NOMO-1 treated with dmso at 0.1 percent for 144 hours (cell line): ENCODE measurements around the gene SMTN.
"Not testable (repeated sequence)": the region's sequence is repeated elsewhere in the genome, so short reads cannot be mapped to it uniquely, and the experiment has no call there.

ENCODE experiments used
- DNase-seq: peaks from one replicate; lab custom pipeline; 2025; ENCODE audit not compliant: unreplicated experiment; lab: John Stamatoyannopoulos, UW

The SMTN gene

DNA sequence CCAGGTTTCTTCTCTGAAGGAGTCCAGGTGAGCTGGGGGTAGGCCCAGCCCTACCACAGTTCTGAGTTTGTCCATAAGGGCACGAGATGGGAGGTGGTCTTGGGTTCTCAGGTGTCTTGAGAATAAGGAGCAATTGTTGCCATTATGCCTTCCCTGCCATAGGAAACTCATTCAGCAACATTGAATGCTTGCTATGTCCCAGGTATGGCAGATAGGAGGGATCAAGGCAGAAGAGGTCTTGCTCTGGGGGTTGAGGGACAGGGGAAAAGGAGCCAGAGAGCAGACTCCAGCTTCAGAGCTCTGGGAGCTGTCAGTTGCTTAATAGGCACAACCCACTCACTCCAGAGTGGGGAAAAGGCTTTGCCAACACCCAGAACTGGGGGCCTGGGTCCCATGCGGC, 22.0 kb downstream of the SMTN start:
- DNase-seq = no peak

DNA sequence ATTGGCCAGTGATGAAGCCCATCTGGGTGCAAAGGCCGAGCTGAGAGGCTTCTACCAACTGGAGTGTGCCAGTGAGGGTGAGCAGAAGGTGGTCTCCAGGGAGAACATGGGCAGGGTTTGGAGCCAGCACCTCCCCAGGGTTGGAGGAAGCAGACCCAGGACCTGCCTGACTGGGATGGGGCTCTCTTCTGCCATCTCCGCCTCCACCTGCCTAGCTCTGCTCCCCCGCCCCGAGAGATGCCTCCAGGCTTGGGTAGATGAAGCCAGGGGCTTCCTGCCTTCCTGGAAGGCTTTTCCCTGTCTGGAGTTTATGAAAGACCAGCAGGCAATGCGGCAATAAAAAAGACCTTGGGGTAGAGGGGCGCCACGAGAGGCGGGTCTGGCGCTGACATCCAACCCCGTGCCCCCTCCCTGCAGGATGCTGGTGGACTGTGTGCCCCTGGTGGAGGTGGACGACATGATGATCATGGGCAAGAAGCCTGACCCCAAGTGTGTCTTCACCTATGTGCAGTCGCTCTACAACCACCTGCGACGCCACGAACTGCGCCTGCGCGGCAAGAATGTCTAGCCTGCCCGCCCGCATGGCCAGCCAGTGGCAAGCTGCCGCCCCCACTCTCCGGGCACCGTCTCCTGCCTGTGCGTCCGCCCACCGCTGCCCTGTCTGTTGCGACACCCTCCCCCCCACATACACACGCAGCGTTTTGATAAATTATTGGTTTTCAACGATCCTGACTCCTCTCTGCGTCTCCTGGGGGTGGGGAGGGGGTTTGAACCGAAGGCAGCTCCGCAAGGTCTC, 23.0 kb downstream of the SMTN start:
- DNase-seq = no peak

DNA sequence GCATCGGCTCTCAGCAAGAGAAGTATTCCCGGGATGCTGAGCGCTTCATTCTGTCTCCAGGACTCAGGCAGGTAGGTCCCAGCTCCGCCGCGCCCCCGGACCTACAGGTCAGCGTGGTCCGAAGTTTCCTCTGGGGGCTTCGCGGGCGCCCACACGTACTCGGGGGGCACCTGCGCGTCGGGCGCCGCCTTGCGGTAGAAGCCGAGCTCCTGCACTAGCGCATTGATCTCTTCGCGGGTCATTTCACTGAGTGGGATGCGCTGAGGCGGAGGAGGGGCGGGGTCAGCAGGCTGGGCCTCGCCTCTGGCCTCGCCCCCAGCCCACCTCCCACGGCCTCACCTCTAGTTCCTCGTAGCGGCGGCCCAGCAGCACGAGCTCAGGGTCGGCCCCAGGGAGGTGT, 23.8 kb downstream of the SMTN start:
- no peak for DNase-seq

DNA sequence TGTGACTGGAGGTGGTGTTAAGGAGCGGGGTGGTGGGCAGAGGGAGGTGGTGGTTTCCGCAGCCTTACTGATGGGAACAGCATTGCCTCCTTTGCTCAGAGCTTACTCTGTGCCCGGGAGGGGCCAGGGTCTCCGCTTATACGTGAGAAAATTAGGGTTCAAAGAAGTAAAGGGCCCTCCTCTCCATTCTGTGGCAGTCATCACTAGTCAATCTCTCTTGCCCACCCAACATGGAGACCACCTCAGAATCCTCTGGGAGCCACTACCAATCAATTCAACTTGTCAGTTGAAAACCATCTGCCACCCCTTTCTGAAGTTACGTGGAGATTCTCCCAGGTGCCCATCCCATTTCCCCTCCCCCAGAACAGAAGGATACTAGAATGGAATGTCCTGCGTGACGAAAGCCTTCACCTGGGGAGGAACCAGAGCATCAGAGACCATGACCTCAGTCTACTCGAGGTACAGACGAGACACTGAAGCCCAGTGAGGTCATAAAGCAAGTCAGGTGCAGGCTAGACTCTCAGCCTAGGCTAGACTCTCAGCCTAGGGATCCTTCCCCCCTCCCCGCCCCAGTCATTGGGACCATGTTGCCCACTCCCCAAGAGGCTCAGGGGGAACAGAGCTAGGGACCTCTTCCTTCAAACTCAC, 24.3 kb downstream of the SMTN start:
- no peak for DNase-seq

DNA sequence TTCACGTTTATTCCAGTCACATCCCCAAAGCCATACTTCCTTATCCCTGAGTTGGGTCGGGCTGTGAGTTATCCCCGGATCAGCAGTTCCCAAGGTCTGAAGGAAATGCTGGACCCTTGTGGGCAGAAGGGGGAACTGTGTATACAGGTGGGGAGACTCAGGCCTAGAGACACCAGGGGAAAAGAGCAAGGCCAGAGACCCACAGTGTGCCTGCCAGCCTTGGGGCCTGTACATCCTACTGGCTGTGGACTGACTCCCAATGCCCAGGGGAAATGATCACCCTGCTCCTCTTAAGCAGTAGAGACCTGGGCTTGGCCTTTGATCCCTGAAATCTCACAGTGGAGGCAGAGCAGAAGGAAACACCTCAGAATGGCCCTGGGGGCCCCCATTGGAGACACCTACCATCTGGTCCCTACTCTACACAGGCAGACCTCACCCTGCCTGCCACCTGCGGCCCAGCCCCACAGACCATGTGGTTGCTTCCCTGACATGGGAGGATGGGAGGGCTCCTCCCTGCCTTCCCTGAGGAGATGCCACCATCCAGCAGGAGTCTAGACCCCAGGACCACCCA, 25.0 kb downstream of the SMTN start:
- DNase-seq = no peak

DNA sequence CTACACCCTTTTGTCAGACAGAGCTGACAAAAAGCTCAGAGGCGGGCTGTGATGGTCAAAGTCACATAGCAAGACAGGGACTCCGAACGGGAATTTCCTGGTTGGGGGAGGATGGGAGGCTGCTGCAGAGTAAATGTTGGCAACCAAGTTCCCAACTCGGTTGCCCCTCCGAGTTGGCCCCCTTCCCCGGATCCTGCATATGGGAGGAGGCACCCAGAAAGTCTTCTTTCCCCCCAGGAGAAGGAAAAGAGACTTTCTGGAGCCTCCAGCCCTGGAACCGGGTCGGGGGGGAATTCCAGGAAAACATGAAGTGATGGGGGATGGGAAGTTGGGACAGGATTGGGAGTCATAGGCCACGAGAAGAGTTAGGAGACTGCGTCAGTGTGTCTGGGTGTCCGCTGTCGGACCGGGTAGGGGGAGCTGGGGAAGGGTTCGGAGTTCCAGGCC, 25.6 kb downstream of the SMTN start:
- DNase-seq = no peak

DNA sequence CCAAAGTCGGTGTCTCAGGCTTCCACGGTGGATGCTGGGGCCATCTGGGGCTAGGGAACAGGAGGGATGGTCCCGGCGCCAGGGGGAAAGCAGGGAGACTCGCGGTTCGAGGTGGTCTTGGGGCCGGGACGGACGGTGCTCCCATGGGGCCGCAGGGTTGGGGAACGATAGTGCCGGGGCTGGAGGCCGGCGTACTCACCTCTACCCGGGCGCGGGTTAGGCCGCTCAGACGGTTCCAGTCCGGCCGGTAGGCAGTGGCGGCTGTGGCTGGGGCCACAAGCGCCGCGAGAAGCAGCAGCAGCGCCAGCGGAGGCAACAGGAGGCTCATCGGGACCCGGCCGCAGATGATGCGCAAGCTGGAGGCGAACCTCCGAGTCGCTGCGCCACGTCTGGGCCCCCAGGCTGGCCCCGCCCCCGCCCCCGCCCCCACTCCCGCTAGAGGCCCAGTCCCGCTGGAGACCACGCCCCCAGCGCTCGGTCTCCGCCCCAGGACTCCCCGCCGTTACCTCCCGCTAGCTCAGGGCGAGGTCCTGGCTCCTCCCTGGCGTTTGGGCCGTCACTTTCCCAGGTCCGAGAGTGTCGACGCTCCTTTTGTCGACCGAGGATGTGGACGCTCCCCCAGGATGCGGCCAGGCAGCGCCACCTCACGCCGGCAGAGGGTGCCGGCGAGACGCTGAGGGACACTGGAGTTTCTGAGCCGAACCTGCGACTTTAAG, 26.2 kb downstream of the SMTN start, which contains the start of gene SELENOM:
TSS of gene SELENOM (minus strand) at position 391 of the 716 bp plus-strand sequence. CDS start at position 328, 63 bp downstream.
- peak; percentile 94 for DNase-seq

DNA sequence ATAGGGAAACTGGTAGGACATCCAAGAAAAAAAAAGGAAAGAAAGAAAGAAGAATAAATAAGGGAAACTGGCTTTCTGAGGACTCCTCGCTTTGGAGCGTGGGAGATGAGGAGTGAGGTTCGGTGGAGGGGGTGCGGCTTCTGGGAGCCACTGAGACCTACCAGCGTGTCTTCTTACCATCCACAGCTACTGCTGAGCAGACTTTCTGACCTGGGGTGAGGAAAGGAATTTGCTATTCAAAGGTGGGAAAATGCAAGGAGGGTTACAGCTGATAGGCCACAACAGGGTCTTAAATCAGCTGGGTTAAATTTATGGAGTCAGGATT, 26.7 kb downstream of the SMTN start:
- no peak for DNase-seq

DNA sequence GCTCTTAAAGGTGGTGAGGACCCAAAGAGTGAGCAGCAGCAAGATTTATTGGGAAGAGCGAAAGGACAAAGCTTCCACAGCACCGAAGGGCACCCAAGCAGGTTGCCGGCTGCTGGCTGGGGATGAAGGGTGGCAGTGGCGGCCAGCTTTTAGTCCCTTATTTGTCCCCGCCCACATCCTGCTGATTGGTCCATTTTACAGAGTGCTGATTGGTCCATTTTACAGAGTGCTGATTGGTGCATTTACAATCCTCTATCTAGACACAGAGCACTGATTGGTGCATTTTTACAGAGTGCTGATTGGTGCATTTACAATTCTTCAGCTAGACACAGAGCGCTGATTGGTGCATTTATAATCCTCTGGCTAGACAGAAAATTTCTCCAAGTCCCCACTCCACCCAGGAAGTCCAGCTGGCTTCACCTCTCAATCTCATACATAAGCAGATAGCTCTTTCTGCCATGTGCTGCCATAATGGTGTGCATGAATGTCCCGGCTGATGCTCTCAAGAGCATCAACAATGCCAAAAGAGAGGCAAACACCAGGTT, 31.5 kb downstream of the SMTN start:
- not testable (repeated sequence) for DNase-seq

DNA sequence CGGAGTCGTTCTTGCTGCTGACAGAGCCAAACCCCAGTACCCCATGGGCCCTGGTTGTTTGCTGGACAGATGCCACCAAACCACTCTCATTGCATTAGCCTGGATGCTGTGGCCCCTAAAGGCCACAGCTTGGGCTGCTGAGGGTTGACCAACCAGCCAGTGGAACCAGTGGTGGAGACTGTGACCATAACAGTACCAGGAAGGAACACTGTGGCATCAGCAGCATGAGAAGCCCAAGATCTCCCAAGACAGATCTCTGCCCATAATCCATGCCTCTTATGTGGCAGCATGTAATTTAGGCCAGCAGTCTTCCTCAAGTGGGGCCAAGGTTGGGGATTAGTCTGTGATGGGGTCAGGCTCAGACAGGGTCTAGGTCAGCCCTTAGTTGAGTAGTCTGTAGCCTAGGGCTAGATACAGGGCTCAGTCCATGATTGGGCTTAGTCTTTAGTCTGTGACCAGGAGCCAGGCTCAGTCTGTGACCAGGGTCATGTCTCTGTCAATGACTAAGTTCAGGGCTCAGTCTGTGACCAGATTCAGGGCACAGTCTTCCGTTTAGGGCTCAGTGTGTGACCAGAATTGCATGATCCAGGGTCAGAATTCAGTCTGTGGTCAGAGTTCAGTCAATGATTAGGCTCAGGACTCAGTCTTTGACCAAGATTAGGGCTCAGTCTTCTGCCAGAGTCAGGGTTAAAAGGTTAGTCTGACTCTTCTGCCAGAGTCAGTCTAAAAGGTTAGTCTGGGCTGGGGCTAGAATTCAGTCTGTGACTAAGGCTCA, 37.1 kb downstream of the SMTN start:
- no peak for DNase-seq

DNA sequence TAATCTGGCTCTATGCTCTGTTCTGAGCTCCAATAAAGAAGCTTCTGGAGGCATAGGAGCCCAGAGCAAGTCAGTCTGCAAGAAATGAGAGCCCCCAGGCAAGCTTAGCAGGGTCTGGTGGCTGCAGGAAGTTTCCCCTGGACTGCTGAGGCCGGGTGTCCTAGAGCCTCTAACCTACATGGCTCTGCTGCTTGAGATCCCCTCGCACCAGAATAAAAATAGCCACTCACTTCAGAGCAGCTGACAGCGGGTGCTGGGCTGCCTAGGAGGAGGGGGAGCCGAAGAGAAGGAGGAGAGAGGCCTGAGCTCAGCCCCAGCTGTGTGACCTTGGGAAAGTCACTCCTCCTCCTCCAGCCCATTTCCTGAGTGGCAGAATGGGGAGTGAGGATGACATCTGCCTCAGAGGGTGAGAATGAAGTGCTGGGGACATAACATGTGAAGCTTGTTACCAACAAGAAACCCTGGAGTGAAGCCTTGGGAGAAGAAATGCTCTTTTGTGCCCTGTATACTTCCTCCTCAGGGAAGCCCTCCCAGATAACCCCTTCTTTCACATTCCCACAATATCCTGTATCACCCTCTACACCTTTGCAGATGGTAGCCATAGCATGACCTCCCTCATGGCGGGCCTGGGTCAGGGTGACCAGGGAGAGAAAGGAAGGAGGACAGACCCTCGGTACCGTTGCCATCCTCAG, 38.1 kb downstream of the SMTN start:
- DNase-seq = no peak

DNA sequence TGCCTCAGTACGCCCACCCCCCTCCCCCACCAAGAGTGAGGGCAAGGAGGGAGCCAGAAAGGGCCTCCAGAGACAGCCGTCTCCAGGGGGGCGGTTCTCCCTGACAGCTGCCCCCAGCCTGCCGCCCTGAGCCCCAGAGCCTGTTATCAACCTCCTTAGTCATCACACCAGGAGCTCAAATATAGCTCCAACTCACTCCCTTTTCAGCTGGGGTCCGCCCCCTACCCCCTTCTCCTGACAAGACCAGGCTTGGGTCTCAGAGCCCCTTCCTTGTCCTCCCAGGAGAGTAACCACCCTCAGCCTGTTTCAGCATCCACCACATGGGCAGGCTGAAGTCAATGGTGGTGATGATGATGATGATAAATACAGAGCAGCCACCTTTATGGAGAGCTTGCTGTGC, 39.1 kb downstream of the SMTN start:
- no peak for DNase-seq

DNA sequence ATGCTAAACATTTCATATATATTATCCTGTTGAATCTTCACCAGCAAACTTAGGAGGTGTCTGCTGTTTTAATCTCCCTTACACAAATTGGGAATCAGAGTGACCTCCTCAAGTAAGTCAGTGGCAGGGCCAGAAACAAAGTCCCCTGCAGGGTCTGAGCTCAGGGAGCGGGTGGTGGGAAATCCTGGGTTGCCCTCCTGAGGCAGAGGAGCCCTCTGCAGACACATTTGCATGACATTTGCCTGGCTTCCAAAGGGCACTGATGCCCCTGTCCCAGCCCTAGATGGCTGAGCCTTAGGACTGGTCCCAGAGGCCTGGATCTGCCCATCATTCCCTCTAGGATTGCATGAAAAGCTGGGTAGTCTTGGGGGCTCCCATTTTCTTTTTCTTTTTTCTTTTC, 39.5 kb downstream of the SMTN start:
- DNase-seq = no peak

DNA sequence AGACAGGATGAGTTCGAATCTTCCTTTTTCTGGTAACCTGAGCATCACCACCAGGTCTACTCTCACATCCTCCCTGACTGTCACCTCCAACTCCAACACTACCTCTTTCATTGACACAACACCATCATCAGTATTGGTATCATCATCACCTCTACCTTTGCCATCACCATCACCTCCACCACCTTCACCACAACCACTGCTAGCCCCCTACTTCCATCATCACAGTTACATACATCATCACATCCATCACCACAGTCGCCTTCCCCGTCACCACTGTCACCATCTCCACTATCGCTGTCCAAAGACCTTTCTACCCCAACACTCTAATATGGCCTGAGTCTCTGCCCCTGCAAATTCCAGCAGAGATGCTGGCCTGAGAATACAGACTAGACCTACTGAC, 40.3 kb downstream of the SMTN start:
- DNase-seq = no peak

DNA sequence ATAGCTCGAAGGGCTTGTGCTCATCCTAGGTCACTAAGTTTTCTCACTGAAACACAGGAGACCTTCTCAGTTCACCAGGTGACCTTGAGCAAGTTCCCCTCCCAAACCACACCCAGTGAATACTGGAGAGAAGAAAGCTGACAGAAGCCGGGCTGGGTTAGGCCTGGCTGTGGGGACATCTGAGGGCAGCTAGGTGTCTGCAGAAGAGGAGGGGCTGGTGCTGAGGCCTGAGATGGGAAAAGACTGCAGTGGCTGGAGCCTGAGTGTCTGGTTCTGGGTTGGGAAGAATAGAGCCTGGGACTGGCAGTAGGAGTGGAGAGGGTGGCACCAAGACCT, 41.0 kb downstream of the SMTN start:
- no peak for DNase-seq

DNA sequence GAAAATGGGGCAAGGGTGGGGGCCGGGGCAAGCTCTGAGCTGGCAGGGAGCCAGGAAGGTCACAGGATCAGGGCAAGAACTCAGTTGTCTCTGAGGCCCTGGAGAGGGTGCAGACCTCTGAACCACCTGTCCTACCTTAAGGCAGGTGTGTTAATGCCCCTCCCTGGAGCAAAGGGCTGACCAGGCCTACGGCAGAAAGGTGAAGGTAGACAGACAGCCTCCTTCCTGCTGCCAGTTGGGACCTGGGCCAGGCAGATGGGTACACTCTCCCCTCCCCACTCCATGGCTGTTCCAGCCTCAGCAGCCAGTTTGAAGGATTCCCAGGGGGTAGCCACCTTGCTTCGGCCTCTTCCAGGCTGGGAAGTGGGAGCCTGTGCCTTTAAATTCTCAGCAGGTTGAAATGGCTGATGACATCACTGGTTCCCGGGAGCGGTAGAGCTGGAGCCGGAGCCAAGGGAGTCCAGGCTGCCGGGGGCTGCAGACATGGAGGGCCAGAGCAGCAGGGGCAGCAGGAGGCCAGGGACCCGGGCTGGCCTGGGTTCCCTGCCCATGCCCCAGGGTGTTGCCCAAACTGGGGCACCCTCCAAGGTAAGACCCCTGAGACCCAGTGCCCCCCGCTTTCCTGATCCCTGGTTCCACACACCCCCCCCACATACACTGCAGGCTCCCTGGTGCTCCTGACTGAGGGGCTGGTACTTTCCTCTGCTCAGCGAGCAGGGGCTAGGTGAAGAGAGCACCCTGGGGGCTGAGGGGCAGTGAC, 41.6 kb downstream of the SMTN start, which contains the start of gene INPP5J:
TSS of gene INPP5J (plus strand) at position 435 of the 760 bp plus-strand sequence. CDS start at position 484, 49 bp downstream.
- no peak for DNase-seq

DNA sequence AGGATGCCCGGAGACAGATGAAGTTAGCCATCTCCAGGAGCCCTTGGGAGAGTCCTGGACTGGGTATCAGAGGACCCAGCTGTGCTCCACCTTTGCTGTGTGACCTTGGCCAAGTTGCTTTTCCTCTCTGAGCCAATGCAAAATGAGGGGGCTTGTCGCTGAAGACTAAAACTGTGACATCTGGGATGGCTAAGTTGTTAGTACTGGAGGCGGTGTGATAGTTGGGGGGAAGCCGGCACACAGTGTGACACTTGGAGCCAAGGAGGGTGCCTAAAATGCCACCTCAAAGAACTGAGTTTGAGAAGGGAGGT, 42.1 kb downstream of the SMTN start:
- no peak for DNase-seq

DNA sequence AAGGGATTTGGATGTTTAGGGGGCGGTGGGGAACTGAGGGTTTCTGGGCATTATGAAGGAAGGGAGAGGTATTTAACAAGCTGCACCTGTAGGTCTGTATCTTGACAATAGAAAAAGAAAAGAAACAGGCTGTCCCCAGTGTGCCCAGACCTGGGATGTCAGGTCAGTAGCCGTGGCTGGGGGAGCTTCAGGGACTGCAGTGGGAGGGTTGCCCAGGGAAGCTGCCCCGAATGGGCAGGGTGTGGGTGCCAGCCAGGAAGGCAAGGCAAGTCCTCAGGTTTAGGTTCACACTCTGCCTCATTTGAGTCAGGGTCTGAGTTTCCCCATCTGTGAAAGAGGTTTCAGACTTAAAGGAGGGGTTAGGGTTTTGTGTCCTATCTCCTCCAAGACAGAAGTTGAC, 43.2 kb downstream of the SMTN start:
- no peak for DNase-seq

DNA sequence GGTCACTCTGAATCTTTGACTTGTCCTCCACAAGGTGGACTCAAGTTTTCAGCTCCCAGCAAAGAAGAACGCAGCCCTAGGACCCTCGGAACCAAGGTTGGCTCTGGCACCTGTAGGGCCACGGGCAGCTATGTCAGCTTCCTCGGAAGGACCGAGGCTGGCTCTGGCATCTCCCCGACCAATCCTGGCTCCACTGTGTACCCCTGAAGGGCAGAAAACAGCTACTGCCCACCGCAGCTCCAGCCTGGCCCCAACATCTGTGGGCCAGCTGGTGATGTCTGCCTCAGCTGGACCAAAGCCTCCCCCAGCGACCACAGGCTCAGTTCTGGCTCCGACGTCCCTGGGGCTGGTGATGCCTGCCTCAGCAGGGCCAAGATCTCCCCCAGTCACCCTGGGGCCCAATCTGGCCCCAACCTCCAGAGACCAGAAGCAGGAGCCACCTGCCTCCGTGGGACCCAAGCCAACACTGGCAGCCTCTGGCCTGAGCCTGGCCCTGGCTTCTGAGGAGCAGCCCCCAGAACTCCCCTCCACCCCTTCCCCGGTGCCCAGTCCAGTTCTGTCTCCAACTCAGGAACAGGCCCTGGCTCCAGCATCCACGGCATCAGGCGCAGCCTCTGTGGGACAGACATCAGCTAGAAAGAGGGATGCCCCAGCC, 43.8 kb downstream of the SMTN start:
- DNase-seq = no peak
